Measurements from ENCODE around the gene ISCU. TPM values are rescaled to one million over a fixed set of nuclear protein-coding genes. Genes with fewer than 3 reads are reported as not detected.
"Not testable (repeated sequence)": the region's sequence is repeated elsewhere in the genome, so short reads cannot be mapped to it uniquely, and the experiment has no call there.

Gene ISCU
- polyA plus RNA-seq, 1 of the 3 experiments (the other 2 are of a cell fraction) = 165 TPM

- H4K20me1 ChIP-seq (ENCODE audit: insufficient read depth) = no peaks in the 10 kb centered on the region
- POLR2A ChIA-PET = interaction anchor here (0.9 kb wide), 1 partner anchor 56 kb away, joined by 3 read pairs; the partner anchor contains the start of gene ISCU
- WGBS (ENCODE audit: low lambda C conversion rate) = 9% methylated on average over 16 of the region's 16 CpGs
These were observed 55.9 kb downstream of the ISCU start for GRCh38 chr12:108618079-108618952.

DNA sequence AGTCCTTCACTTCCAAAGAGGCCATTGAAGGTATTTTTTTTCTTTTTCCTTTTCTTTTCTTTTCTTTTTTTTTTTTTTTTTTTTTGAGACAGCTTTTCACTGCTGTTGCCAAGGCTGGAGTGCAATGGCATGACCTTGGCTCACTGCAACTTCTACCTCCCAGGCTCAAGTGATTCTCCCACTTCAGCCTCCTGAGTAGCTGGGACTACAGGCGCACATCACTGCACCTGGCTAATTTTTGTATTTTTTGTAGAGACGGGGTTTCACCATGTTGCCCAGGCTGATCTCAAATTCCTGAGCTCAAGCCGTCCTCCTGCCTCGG lies 56.5 kb downstream of the ISCU start:
- H3K79me2 ChIP-seq (ENCODE audit: insufficient read depth); H4K20me1 ChIP-seq (ENCODE audit: insufficient read depth); H3K9me2 ChIP-seq; H3K4me2 ChIP-seq; H3K27me3 ChIP-seq (ENCODE audit: insufficient read depth); H3K4me1 ChIP-seq (ENCODE audit: control insufficient read depth in 1 of 2, insufficient read depth in 2 of 2, low read depth in 1 of 2, low read length in 1 of 2); H3K36me3 ChIP-seq (replicated peaks in 1 of 2; ENCODE audit: control insufficient read depth in 1 of 2, insufficient read depth in 2 of 2, low read length in 1 of 2); DNase-seq; H3K9ac ChIP-seq; H2AFZ ChIP-seq (ENCODE audit: low read depth); H3K27ac ChIP-seq (ENCODE audit: low read depth in 2 of 2, low read length in 1 of 2); H3K9me3 ChIP-seq; H3F3A ChIP-seq (replicated peaks; ENCODE audit: insufficient read depth); POLR2A ChIA-PET; H3K4me3 ChIP-seq (ENCODE audit: low read depth in 2 of 2, low read length in 1 of 2): not testable (repeated sequence)
- CTCF ChIA-PET = interaction anchor here (0.6 to 19.2 kb wide), 39 partner anchors 11 to 712 kb away, joined by 3 to 503 read pairs (median 6); partner anchors contain the start of genes ISCU and SART3
- WGBS (ENCODE audit: low lambda C conversion rate) = 85% methylated on average over 4 of the region's 4 CpGs

More at GRCh38 chr12:108618079-108618952, 55.9 kb downstream of the ISCU start:
- H3F3A ChIP-seq (replicated peaks; ENCODE audit: insufficient read depth) = no peaks in the 10 kb centered on the region
- no peak overlapping the region for H3K4me2 ChIP-seq
- H3K9ac ChIP-seq = no peak overlapping the region
- no peak overlapping the region for H2AFZ ChIP-seq (ENCODE audit: low read depth)
- H3K4me3 ChIP-seq (ENCODE audit: low read depth in 2 of 2, low read length in 1 of 2) = peak overlapping the region in 1 of 2 experiments; percentile 30; a peak in 1 of 4 replicates
- H3K4me1 ChIP-seq (ENCODE audit: control insufficient read depth in 1 of 2, insufficient read depth in 2 of 2, low read depth in 1 of 2, low read length in 1 of 2) = no peaks in the 10 kb centered on the region; a peak in 2 of 4 replicates
- peak; percentile 86 for DNase-seq
- TF ChIP-seq GABPA (IDR thresholded peaks at IDR 0.05; ENCODE audit: low read depth) = no peak
- peak; percentile 19 for TF ChIP-seq CHD2 (IDR thresholded peaks at IDR 0.05; ENCODE audit: low read length, partially characterized antibody)
- TF ChIP-seq, protein P1, sequence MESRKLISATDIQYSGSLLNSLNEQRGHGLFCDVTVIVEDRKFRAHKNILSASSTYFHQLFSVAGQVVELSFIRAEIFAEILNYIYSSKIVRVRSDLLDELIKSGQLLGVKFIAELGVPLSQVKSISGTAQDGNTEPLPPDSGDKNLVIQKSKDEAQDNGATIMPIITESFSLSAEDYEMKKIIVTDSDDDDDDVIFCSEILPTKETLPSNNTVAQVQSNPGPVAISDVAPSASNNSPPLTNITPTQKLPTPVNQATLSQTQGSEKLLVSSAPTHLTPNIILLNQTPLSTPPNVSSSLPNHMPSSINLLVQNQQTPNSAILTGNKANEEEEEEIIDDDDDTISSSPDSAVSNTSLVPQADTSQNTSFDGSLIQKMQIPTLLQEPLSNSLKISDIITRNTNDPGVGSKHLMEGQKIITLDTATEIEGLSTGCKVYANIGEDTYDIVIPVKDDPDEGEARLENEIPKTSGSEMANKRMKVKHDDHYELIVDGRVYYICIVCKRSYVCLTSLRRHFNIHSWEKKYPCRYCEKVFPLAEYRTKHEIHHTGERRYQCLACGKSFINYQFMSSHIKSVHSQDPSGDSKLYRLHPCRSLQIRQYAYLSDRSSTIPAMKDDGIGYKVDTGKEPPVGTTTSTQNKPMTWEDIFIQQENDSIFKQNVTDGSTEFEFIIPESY (IDR thresholded peaks at IDR 0.05; ENCODE audit: borderline replicate concordance, low read depth) = no peak
- TF ChIP-seq, protein P2, sequence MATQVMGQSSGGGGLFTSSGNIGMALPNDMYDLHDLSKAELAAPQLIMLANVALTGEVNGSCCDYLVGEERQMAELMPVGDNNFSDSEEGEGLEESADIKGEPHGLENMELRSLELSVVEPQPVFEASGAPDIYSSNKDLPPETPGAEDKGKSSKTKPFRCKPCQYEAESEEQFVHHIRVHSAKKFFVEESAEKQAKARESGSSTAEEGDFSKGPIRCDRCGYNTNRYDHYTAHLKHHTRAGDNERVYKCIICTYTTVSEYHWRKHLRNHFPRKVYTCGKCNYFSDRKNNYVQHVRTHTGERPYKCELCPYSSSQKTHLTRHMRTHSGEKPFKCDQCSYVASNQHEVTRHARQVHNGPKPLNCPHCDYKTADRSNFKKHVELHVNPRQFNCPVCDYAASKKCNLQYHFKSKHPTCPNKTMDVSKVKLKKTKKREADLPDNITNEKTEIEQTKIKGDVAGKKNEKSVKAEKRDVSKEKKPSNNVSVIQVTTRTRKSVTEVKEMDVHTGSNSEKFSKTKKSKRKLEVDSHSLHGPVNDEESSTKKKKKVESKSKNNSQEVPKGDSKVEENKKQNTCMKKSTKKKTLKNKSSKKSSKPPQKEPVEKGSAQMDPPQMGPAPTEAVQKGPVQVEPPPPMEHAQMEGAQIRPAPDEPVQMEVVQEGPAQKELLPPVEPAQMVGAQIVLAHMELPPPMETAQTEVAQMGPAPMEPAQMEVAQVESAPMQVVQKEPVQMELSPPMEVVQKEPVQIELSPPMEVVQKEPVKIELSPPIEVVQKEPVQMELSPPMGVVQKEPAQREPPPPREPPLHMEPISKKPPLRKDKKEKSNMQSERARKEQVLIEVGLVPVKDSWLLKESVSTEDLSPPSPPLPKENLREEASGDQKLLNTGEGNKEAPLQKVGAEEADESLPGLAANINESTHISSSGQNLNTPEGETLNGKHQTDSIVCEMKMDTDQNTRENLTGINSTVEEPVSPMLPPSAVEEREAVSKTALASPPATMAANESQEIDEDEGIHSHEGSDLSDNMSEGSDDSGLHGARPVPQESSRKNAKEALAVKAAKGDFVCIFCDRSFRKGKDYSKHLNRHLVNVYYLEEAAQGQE (IDR thresholded peaks at IDR 0.05; ENCODE audit: low read depth, low read length) = peak; percentile 11; the same call in 1 of the 2 replicates
- peak; percentile 99 for TF ChIP-seq SMC3 (IDR thresholded peaks at IDR 0.05; ENCODE audit: low read depth, low read length)
- 0 out of 2 replicates have a peak, but pooled peaks have one; percentile 8 for TF ChIP-seq NRF1 (IDR thresholded peaks at IDR 0.05; ENCODE audit: low read depth, low read length)
- TF ChIP-seq RAD21 (IDR thresholded peaks at IDR 0.05; ENCODE audit: low read length) = peak; percentile 99
- TF ChIP-seq CTCF (IDR thresholded peaks at IDR 0.05) = peak; percentile 98
- H3K9me2 ChIP-seq = no peaks in the 10 kb centered on the region
- CTCF ChIA-PET = interaction anchor here (0.6 to 19.2 kb wide), 66 partner anchors 12 to 711 kb away, joined by 3 to 503 read pairs (median 4); partner anchors contain the start of genes ISCU and SART3
- no peaks in the 10 kb centered on the region for H3K36me3 ChIP-seq (replicated peaks in 1 of 2; ENCODE audit: control insufficient read depth in 1 of 2, insufficient read depth in 2 of 2, low read length in 1 of 2)
- H3K79me2 ChIP-seq (ENCODE audit: insufficient read depth) = no peaks in the 10 kb centered on the region
- H3K27me3 ChIP-seq (ENCODE audit: insufficient read depth) = no peaks in the 10 kb centered on the region
- H3K9me3 ChIP-seq = no peaks in the 10 kb centered on the region
- no peak overlapping the region for H3K27ac ChIP-seq (ENCODE audit: low read depth in 2 of 2, low read length in 1 of 2)

All from SK-N-SH (cell line).